Lower lobe of right lung (tissue), 2 donors: ENCODE data around the gene PAIP1. TPM values are rescaled to one million over a fixed set of nuclear protein-coding genes. Genes with fewer than 3 reads are reported as not detected.
A peak's percentile ranks its signal among the peaks of the same experiment; 100 is the strongest.
"Not testable (repeated sequence)": the region's sequence is repeated elsewhere in the genome, so short reads cannot be mapped to it uniquely, and the experiment has no call there.

ENCODE experiments used
- ATAC-seq, 2 donors: fragments of 200-7000 bp; cut with Tn5 transposase; one replicate each; pipeline ENCODE4 v1.9.1; 2020 to 2022; ENCODE audit warnings: mild to moderate bottlenecking in 2 of 2, moderate library complexity in 2 of 2
- DNase-seq: peaks from one replicate; pipeline ENCODE4 v3.0.0-alpha.2; 2020
- H3K27ac ChIP-seq: fragments of 200-600 bp; one replicate; pipeline ENCODE4 v1.8.0; 2022
- H3K27me3 ChIP-seq: fragments of 200-600 bp; one replicate; pipeline ENCODE4 v1.8.0; 2022; ENCODE audit warnings: low read depth
- H3K36me3 ChIP-seq: fragments of 200-600 bp; one replicate; pipeline ENCODE4 v1.8.0; 2022; ENCODE audit warnings: mild to moderate bottlenecking
- H3K4me1 ChIP-seq: fragments of 200-600 bp; one replicate; pipeline ENCODE4 v1.8.0; 2022
- H3K4me3 ChIP-seq: fragments of 200-600 bp; one replicate; pipeline ENCODE4 v1.8.0; 2022; ENCODE audit warnings: mild to moderate bottlenecking
- H3K9me3 ChIP-seq: fragments of 200-600 bp; one replicate; pipeline ENCODE4 v1.8.0; 2022
- CTCF ChIP-seq: fragments of 200-600 bp; IDR thresholded peaks from one replicate; pipeline ENCODE4 v1.8.0; 2022; ENCODE audit warnings: antibody characterized with exemption, mild to moderate bottlenecking
- intact Hi-C: fragments of 100-400 bp; cut with DNase I; formaldehyde crosslinking; loops from one replicate; pipeline ENCODE4 v1.11.0; 2022
- total RNA-seq: library from RNA; stranded (reverse); fragmentation: NEBNext Ultra II Directional; extraction: Animal tissue kit (Norgen Biotek cat#: 25700); gene quantifications from one replicate; pipeline ENCODE4 v1.2.1, GENCODE V29; 2021
- donor health status: DM: no; HTN: yes; CAD: no; lungs with severe emphysema.

Gene PAIP1
- total RNA-seq, 1 donor from 2014 or later, result 71.9 TPM

DNA sequence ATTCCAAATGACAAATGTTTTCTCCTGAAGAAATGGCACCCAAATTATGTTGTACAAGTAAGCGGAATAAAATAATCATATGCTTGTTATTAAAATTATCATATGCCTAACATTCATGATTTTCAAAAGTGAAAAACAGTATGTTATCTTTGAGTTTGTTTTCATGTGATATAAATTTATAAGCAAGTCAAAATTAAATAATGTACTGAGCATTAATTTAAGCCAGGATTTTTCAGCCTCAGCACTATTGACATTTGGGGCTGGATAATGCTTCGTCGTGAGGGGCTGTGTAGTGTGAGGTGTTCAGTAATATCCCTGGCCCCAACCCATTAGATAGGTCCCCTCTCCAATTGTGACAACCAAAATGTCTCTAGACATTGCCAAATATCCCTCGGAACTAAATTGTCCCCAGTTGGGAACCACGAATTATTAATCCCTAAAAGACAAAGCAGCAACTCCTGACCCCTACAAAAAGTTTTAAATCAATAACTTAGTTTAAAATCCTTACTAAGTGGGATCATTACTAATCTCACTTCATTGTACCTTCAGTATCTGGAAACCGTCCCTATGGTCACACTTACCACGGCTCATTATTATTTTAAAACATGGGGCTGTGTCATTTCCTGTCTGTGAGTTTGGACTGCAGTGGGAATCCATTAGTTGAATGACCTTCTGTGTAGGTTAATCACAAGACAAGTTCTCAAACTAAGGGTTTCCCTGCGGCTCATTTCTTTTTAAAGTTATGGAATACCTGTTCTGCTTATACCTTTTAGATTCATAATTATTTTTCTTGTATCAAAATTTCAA, 44.8 kb upstream of the PAIP1 start:
- ATAC-seq, result no peak
- Histone ChIP-seq H3K27ac (peak overlapping the region; percentile 86), H3K27me3 (no peaks in the 10 kb centered on the region), H3K9me3 (no peaks in the 10 kb centered on the region), H3K36me3 (no peaks in the 10 kb centered on the region), H3K4me3 (peak overlapping the region; percentile 85), H3K4me1 (peaks cover 29% of the 10 kb centered on the region)
- intact Hi-C loops, result no loop called here
- DNase-seq, result no peak
- no peak for TF ChIP-seq CTCF

DNA sequence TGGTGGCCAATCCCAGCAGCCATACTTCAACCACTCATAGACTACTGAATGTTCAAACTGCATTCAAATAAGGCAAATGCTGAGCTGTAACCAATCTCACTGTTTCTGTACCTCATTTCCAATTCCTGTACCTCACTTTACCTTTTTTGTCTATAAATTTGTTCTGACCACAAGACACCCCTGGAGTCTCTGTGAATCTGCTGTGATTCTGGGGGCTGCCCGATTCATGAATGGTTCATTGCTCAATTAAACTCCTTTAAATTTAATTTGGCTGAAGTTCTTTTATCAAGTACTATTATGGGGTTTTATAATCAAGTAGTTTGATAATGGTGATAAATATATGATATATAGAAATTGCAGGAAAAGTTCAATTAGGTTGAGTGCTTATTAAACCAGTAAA, 42.0 kb upstream of the PAIP1 start:
- ATAC-seq, H3K27ac ChIP-seq, H3K36me3 ChIP-seq, DNase-seq, H3K9me3 ChIP-seq, H3K27me3 ChIP-seq, H3K4me3 ChIP-seq, intact Hi-C loops: not testable (repeated sequence)
- peaks cover 20% of the 10 kb centered on the region for H3K4me1 ChIP-seq

DNA sequence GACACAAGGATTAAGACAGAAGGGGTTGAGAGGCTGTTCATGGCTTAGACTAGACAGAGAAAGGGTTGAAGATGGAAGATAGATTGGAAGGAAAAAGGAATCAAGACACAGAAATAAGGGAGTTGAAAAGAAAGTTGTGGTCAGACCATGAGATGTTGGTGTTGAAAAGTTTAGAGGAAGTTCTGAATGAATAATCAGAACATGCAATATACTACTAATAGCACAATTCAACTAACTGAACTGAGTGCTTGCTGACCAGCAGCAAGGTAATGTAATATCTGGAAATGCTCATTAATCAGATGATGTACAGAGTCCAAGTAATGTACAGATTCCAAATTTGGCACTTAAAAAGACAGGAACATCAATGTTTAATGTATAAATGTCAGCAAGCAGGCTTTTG, 35.5 kb upstream of the PAIP1 start:
- ATAC-seq, result no peak
- Histone ChIP-seq H3K27ac (no peak overlapping the region), H3K36me3 (no peaks in the 10 kb centered on the region), H3K4me3 (no peak overlapping the region), H3K4me1 (no peaks in the 10 kb centered on the region), H3K27me3 (no peaks in the 10 kb centered on the region), H3K9me3 (no peaks in the 10 kb centered on the region)
- no peak for TF ChIP-seq CTCF
- intact Hi-C loops, result no loop called here
- no peak for DNase-seq

DNA sequence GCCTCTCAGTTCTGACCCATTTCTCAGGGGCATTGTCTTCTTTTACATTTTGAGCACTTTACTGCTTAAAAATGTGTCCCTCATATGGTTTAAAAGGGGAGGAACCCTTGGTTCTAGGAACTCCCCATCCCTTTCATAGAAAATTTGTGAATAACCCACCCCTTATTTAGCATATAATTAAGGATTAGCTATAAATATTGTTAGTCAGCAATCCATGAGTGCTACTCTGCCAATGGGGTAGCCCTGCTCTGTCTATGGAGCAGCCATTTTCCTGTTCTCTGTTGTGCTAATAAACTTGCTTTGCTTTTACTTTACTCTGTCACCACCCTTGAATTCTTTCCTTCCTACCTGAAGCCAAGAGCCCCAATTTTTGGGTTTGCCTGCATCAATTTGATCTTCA, 33.8 kb upstream of the PAIP1 start:
- TF ChIP-seq CTCF, result no peak
- intact Hi-C loops, result no loop called here
- Histone ChIP-seq H3K4me1 (no peaks in the 10 kb centered on the region), H3K36me3 (no peaks in the 10 kb centered on the region), H3K9me3 (no peaks in the 10 kb centered on the region), H3K4me3 (no peak overlapping the region), H3K27me3 (no peaks in the 10 kb centered on the region), H3K27ac (no peak overlapping the region)
- ATAC-seq, result no peak
- DNase-seq, result no peak

GRCh38 chr5:43589310-43589709, 32.4 kb upstream of the PAIP1 start:
- no peak for TF ChIP-seq CTCF
- Histone ChIP-seq H3K27me3 (no peaks in the 10 kb centered on the region), H3K4me3 (no peak overlapping the region), H3K9me3 (no peaks in the 10 kb centered on the region), H3K36me3 (no peaks in the 10 kb centered on the region), H3K4me1 (no peaks in the 10 kb centered on the region), H3K27ac (no peak overlapping the region)
- intact Hi-C loops, result no loop called here
- ATAC-seq (no peak), DNase-seq (no peak)

DNA sequence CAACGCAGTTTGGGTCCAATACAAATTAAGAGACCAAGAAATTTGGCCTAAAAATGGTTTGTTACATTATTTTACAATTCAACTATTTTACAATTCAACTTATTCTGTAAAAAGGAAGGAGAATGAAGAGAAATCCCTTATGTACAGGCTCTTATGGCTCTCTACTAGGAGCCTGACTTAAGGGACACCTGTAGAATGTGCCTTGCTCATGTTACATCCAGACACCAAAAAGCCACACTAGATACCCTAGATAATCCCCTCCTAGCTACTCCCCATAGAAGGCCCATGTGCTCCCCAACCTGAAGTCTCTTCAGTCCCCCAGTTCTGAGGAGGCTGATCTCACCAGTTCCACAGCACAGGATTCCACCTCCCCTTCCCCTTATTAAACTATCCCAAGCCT, 32.0 kb upstream of the PAIP1 start:
- Histone ChIP-seq H3K36me3 (no peaks in the 10 kb centered on the region), H3K4me3 (no peak overlapping the region), H3K27ac (no peak overlapping the region), H3K9me3 (no peaks in the 10 kb centered on the region), H3K4me1 (no peaks in the 10 kb centered on the region), H3K27me3 (no peaks in the 10 kb centered on the region)
- no peak for TF ChIP-seq CTCF
- DNase-seq (no peak), ATAC-seq (no peak)
- intact Hi-C loops, result no loop called here
